ENCODE results near the gene PDE1A. TPM values are rescaled to one million over a fixed set of nuclear protein-coding genes. Genes with fewer than 3 reads are reported as not detected.

The PDE1A gene
- total RNA-seq, 2 experiments from 2014 or later, result not detected

DNA sequence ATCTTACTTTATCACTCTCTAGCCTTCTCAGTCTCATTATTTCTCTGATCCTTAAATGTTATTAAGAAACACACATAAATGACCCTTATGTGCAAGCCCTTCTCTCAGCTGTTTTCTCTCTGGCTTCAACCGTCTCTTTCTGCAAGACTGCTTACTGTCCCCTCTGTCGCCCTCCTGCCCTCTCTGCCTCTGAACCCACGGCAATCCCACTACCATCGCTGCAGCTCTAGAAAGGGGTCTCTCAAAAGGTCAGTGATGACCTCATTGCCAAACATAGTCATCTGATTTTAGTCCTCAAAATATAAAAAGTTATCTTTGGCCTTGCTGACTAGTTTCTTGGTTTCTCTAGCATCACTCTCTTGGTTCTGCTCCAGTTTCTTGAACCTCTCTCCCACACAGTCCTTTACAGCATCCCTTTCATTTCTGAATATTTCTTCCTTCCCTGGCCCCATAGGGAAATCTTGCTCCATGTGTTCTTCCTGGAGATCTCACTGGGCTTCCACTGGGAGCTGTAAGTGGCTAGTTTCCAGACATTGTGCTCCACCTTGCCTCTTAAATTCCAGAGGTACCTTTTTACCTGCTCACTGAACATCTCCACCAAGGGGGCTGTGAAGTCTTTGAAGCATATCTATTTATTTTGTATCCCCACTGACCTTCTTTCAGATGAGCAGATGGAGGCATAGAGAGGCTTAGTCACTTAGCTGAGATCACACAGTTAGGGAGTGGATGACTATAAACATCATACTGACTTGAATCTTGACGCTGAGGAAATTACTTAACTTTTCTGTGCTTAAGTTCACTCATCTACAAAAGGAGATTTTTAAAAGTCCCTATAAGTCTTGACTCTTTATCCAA is 96.2 kb downstream of the PDE1A start:
- Histone ChIP-seq H2AFZ (ENCODE audit: low read length) (no peak overlapping the region), H3K36me3 (ENCODE audit: insufficient read depth, low read length) (no peaks in the 10 kb centered on the region), H3K27ac (ENCODE audit: low read depth, low read length, poor library complexity, severe bottlenecking) (no peak overlapping the region), H4K20me1 (ENCODE audit: insufficient read depth, low read length) (no peaks in the 10 kb centered on the region), H3K4me2 (ENCODE audit: low read length) (no peak overlapping the region), H3K4me1 (ENCODE audit: insufficient read depth, low read length, poor library complexity, severe bottlenecking) (no peaks in the 10 kb centered on the region), H3K79me2 (ENCODE audit: insufficient read depth, low read depth, low read length) (no peaks in the 10 kb centered on the region), H3K4me3 (ENCODE audit: low read depth, low read length, poor library complexity, severe bottlenecking) (no peak overlapping the region), H3K9me3 (ENCODE audit: low read length) (no peaks in the 10 kb centered on the region), H3K9me2 (ENCODE audit: insufficient read depth, low read length) (no peaks in the 10 kb centered on the region)
- DNase-seq (ENCODE audit: low spot score), result no peak
- intact Hi-C loops (cut with micrococcal nuclease; ENCODE audit: unreplicated experiment), result no loop called here
- no TSS peak for BruUV-seq (replicated peaks)
- ChIA-PET POLR2A (interaction anchor here (0.7 kb wide), 1 partner anchor 68 kb away, joined by 3 read pairs; no protein-coding TSS in a partner anchor), CTCF (ENCODE audit: unreplicated experiment) (no interaction called here)
- no peak for TF ChIP-seq EZH2phosphoT487 (IDR thresholded peaks at IDR 0.05; ENCODE audit: borderline replicate concordance, low read depth, low read length)
- TF ChIP-seq, protein P1, sequence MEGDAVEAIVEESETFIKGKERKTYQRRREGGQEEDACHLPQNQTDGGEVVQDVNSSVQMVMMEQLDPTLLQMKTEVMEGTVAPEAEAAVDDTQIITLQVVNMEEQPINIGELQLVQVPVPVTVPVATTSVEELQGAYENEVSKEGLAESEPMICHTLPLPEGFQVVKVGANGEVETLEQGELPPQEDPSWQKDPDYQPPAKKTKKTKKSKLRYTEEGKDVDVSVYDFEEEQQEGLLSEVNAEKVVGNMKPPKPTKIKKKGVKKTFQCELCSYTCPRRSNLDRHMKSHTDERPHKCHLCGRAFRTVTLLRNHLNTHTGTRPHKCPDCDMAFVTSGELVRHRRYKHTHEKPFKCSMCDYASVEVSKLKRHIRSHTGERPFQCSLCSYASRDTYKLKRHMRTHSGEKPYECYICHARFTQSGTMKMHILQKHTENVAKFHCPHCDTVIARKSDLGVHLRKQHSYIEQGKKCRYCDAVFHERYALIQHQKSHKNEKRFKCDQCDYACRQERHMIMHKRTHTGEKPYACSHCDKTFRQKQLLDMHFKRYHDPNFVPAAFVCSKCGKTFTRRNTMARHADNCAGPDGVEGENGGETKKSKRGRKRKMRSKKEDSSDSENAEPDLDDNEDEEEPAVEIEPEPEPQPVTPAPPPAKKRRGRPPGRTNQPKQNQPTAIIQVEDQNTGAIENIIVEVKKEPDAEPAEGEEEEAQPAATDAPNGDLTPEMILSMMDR (conservative IDR thresholded peaks at IDR 0.05; ENCODE audit: low read length), result no peak

DNA sequence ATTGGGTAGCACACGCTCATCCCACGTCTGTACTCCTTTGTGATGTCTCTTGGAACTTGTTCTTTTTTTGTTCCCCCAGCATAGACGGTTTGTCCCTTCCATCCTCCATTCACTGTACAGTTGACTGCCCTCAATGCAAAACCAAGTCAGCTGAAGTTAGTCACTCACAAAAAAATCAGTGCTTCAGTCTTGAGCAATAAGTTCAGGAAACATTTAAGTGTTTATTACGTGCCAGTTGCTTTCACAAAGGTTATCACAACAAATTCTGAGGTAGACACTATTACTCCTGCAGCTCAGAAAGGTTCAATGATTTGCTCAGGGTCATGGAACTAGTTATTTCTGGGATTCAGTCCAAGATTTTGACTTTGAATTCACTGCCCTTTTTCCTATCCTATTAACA is 102.2 kb downstream of the PDE1A start:
- BruUV-seq (replicated peaks), result no TSS peak
- no peaks in the 10 kb centered on the region for H3K79me2 ChIP-seq (ENCODE audit: insufficient read depth, low read depth, low read length)
- no peaks in the 10 kb centered on the region for H3K9me3 ChIP-seq (ENCODE audit: low read length)
- CTCF ChIA-PET (ENCODE audit: unreplicated experiment), result no interaction called here
- intact Hi-C loops (cut with micrococcal nuclease; ENCODE audit: unreplicated experiment), result no loop called here
- H4K20me1 ChIP-seq (ENCODE audit: insufficient read depth, low read length), result no peaks in the 10 kb centered on the region
- H2AFZ ChIP-seq (ENCODE audit: low read length), result no peak overlapping the region
- no peak for DNase-seq (ENCODE audit: low spot score)
- H3K27ac ChIP-seq (ENCODE audit: low read depth, low read length, poor library complexity, severe bottlenecking), result no peak overlapping the region
- TF ChIP-seq, protein P1 (conservative IDR thresholded peaks at IDR 0.05; ENCODE audit: low read length), result no peak
- no peak for TF ChIP-seq EZH2phosphoT487 (IDR thresholded peaks at IDR 0.05; ENCODE audit: borderline replicate concordance, low read depth, low read length)
- no peaks in the 10 kb centered on the region for H3K36me3 ChIP-seq (ENCODE audit: insufficient read depth, low read length)
- POLR2A ChIA-PET, result no interaction called here
- H3K4me3 ChIP-seq (ENCODE audit: low read depth, low read length, poor library complexity, severe bottlenecking), result no peak overlapping the region
- H3K9me2 ChIP-seq (ENCODE audit: insufficient read depth, low read length), result no peaks in the 10 kb centered on the region
- no peak overlapping the region for H3K4me2 ChIP-seq (ENCODE audit: low read length)
- H3K4me1 ChIP-seq (ENCODE audit: insufficient read depth, low read length, poor library complexity, severe bottlenecking), result no peaks in the 10 kb centered on the region

DNA sequence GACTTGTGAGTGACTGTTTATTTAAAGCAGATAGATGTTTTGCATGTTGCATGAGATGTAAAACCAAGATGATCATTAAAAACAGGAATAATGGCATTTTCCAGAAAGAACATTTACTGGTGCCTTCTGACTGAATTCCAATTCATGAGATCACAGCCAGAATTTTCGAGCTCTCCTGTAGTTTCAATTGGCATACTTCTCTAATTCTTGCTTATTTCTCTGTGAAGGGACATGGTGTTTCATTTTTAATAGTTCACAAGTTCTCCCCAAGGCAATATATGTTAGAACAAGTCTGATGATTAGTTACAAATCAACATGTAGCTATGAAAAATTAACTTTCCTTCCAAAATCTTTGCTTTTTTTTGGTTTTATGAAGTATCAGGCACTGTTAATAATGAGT is 105.7 kb downstream of the PDE1A start:
- ChIA-PET CTCF (ENCODE audit: unreplicated experiment) (no interaction called here), POLR2A (interaction anchor here (0.7 kb wide), 1 partner anchor 25 kb away, joined by 4 read pairs; no protein-coding TSS in a partner anchor)
- TF ChIP-seq, protein P1 (conservative IDR thresholded peaks at IDR 0.05; ENCODE audit: low read length), result no peak
- TF ChIP-seq EZH2phosphoT487 (IDR thresholded peaks at IDR 0.05; ENCODE audit: borderline replicate concordance, low read depth, low read length), result no peak
- Histone ChIP-seq H3K9me3 (ENCODE audit: low read length) (no peaks in the 10 kb centered on the region), H3K4me1 (ENCODE audit: insufficient read depth, low read length, poor library complexity, severe bottlenecking) (no peaks in the 10 kb centered on the region), H3K79me2 (ENCODE audit: insufficient read depth, low read depth, low read length) (no peaks in the 10 kb centered on the region), H3K36me3 (ENCODE audit: insufficient read depth, low read length) (no peaks in the 10 kb centered on the region), H3K4me2 (ENCODE audit: low read length) (no peak overlapping the region), H4K20me1 (ENCODE audit: insufficient read depth, low read length) (no peaks in the 10 kb centered on the region), H3K27ac (ENCODE audit: low read depth, low read length, poor library complexity, severe bottlenecking) (no peak overlapping the region), H2AFZ (ENCODE audit: low read length) (no peak overlapping the region), H3K9me2 (ENCODE audit: insufficient read depth, low read length) (no peaks in the 10 kb centered on the region), H3K4me3 (ENCODE audit: low read depth, low read length, poor library complexity, severe bottlenecking) (no peak overlapping the region)
- intact Hi-C loops (cut with micrococcal nuclease; ENCODE audit: unreplicated experiment), result no loop called here
- no peak for DNase-seq (ENCODE audit: low spot score)
- no TSS peak for BruUV-seq (replicated peaks)
